ENCODE results near the gene WIPF2.
"Not testable (repeated sequence)": the region's sequence is repeated elsewhere in the genome, so short reads cannot be mapped to it uniquely, and the experiment has no call there.

Gene WIPF2

DNA sequence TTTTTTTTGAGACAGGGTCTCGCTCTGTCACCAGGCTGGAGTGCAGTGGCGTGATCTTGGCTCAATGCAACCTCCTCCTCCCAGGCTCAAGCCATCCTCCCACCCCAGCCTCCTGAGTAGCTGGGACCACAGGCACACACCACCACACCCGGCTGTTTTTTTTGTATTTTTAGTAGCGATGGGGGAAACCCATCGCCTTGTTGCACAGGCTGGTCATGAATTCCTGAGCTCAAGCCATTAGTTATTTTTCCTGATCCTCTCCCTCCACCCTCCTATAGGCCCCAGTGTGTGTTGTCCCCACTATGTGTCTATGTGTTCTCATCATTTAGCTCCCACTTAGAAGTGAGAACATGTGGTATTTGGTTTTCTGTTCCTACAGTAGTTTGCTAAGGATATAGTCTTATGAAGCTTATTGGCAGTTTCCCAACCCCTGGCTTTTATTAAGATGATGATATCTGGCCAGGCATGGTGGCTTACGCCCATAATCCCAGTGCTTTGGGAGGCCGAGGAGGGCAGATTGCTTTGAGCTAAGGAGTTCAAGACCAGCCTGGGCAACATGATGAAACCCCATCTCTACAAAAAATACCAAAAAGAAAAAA lies 80.2 kb downstream of the WIPF2 start:
- DNase-seq = not testable (repeated sequence)

DNA sequence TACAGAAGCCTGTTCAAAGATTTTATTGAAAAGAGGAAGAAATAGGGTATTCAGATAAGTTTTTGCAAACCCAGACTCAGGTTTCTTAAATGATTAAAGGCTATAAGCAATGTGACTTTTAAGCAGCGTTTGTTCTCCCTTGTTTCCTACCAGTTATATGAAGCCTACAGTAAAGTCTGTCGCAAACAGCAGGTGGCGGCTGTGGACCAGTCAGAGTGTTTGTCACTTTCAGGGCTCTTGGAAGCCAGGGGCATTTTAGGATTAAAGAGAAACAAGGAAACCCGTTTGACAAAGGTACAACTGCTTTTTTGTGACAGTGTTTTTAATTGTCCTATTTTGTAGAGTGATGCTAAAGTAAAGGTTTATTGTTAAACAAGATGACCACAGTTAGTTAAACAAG lies 82.2 kb downstream of the WIPF2 start:
- DNase-seq = no peak

DNA sequence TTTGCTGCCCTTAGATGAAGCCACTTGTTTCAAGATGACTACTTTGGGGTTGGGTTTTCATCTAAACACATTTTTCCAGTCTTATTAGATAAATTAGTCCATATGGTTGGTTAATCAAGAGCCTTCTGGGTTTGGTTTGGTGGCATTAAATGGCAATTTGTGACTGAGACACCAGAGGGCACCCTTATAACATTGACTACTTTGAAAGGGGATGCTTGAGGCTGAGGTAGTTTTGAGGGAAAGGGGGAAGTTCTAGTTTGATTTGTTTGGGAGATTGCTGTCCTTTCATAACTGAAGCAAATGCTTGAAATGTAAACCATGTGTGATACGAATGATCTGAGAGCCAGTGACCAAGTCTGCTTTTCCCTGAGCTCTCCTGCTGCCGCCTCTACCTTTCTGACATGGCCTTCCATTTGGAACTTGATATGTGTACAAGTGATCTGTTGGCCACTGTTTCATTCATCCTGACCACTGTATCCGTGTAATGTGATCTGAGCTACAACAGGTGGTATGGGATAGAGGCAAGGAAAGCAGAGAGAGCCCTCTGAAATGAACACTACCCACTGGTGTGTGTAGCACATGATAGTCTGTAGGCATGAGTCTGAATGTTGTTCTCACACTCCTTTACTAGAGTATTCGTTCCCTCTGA lies 84.0 kb downstream of the WIPF2 start:
- DNase-seq = peak; percentile 81

DNA sequence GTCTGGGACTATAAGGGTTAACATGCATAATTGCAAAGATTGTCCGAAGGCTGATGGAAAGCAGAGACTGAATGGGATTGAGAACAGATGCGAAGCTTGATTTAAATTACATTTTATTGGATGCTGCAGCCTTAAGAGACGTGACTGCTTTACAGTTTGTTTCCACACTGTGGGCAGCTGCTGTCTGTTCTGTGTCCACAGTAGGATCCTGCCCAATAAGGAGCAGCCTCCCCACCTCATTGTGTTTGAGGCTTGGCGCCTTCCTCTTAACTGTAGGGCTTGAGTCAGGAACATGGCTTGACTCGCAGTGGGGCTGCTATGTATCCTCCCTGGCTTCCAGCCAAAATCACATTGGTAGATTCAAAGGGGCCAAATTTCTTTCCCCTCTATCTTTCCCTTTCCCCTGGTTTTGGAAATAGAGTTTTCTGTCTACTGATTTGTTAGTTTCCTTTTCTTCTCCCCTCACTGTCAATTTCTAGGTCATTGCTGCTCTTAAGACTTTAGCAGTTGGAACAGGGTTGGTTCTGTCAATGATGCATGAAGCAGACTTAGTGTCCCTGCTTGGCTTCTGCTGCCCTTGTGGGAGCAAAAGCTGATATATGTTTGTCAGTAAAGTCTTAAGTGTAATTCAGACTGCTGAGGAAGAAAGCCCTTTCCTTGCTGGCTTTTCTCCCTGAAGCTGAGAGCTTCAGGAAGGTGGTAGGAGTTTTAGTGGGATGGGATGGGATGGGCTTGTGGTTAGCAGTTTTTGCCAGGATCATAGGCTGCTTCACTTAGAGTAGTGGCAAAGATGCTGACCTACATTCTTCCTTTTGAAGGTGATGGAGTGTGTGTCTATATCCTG lies 84.8 kb downstream of the WIPF2 start:
- no peak for DNase-seq

DNA sequence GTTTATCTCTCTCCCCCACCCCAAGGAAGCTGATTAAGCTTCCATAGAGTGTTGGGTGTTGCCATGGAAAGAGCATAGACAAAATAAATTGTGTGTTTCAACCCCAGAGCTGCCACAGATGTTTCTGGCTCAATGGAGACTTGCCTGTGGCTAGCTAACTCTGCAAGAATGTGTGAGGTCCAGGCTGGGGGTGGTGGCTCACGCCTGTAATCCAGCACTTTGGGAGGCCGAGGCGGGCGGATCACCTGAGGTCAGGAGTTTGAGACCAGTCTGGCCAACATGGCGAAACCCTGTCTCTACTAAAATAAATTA lies 85.4 kb downstream of the WIPF2 start:
- DNase-seq = not testable (repeated sequence)

DNA sequence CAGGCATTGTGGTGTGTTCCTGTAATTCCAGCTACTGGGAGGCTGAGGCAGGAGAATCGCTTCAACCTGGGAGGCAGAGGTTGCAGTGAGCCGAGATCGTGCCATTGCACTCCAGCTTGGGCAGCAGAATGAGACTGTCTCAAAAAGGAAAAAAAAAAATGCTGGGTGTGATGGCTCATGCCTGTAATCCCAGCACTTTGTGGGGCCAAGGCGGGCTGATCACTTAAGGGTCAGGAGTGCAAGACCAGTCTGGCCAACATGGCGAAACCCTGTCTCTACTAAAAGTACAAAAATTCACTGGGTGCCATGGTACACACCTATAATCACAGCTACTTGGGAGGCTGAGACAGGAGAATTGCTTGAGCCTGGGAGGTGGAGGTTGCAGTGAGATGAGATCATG lies 85.8 kb downstream of the WIPF2 start:
- not testable (repeated sequence) for DNase-seq

DNA sequence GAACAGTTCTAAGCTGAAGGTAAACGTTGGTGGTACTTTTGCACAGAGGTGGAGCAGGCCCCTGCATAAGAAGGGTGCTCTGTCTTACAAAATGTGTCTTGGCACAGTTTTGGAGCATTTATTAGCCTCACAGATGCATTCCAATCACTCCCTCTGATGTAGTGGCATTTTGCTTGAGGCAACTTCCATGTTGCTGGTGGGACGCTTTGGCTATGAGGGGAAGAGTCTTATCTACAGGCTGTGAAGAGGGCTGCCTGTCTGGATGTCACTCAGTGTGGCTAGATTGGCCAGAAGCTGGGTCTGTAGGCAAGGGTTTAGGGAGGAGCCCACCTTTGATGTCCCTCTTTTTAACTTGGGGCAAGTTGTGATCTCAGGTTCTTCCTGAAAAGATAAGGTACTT lies 87.3 kb downstream of the WIPF2 start:
- DNase-seq = no peak

DNA sequence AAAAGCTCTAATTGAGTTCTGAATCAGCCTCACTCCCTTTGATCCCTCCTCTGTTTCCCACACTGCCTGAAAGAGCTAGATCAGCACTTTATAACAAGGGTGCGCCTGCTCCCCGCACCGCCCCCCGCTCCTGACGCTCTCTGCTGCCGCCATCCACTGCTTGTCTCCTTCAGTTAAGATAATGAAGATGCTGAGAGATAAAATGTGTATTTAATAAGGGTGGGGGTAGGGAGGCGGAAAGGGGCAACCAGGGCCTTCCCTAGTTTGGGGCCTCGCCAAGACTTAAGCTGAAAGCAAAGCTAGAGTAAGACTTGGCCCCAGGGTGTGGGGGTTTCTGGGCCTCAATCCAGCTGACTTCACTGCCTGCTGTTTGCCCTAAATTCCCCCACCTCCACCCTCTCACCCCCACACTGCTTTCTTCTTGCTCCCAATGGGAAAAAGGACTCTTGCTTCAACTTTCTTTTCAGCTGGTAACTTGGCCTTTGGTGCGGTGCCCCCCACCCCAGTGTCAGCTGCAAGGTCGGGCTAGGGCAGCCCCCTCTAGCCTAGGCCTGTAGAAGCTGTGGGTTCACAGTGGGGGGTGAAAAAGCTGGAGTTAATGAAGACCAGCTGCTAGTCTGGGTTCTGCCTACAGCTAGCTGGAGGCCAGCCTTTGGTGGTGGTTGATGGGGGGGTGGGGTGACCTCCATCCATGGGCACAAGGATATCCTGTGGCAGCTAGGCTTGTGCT lies 88.1 kb downstream of the WIPF2 start:
- DNase-seq = peak; percentile 57

DNA sequence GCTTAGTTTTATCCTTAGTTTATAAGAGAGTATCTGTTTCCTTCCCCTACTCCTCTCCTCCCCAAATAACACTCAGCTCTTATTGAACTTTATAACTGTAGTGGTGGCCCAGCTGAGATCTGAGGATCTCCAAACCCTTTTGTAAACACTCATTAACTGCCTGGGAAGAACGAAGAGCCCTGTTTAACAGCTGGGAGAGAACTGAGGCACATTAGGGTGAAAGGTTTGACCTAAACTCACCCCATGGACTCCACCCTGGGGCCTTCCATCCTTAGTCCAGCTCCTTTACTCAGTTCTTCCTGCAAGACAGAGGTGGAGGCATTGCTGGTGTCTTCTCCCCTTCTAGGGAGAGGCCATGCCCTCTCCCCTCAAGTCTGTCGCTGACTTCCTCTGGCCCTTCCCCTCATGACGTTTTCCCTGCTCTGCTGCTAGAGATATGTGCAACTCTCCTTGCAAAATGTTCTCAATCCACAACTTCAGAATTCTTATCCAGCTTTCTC lies 88.7 kb downstream of the WIPF2 start:
- peak; percentile 75 for DNase-seq

DNA sequence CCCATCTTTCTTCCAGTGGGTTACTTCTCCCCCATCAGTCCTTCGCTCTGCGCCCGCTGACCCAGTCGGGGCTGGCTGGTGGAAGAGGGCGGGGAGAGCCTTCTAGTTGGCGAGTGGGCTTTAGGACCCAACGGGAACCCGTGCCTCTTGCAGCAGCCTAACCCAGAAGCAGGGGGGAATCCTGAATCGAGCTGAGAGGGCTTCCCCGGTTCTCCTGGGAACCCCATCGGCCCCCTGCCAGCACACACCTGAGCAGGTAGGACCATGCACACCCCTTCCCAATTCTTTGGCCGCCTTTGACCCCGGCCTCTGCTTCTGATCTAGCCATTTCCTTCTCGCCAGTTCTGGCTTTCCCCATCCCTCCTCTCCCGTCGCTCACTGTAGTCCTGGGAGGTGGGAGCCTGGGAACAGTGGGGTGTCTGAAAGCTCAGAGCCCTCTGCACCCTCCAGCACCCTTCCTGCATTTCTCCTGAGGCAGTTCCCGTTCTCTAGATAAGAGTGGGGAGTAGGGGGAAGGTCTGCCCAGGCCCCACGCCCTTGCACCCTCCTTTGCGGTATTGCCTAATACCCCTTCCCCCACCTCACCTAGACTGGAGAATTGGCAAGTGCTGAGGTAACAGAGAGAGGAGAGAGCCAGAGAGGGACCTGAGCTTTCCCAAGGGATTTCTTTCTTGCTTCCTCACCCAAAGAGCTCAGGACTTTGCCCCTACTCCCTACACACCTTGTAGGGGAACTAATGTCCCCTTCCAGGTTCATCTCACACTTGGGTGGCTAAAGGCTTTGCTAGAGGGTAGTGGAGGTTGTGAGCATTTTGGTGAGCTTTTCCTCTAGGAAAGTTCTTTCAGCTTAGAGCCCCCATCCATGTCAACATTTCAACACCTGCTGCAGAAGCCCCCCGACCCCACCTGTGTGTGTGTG lies 90.2 kb downstream of the WIPF2 start, which contains the start of gene RARA:
RARA (plus strand) TSS at position 150 of the 918 bp plus-strand sequence. CDS start 22,039 bp downstream, outside the sequence.
- peak; percentile 31 for DNase-seq

DNA sequence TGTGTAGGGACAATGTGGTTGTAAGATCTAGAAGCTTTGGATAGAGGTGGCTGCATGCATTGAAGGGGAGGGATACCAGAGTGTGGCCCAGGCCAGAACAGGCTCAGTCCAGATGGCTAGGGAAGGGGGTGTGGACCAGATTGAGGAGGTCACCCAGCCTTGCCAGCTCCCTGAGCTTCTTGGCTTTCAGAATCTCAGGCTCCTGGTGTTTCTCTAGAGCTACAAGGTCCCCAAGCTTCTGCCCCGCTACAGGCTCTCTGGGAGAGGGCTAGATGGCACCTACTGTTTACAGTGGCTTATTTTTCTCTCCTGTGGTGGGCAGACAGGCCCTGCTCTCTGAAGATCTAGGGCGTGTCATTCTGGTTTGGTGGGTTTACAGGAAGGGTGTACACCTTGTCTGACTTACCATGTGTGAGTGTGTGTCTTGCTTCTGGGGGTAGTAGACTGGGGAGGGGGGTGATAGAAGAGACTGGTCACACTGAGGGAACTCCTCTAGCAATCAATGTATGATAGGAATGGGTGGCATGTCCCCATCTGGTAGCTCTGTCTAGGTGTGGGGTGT lies 90.9 kb downstream of the WIPF2 start:
- DNase-seq = no peak

DNA sequence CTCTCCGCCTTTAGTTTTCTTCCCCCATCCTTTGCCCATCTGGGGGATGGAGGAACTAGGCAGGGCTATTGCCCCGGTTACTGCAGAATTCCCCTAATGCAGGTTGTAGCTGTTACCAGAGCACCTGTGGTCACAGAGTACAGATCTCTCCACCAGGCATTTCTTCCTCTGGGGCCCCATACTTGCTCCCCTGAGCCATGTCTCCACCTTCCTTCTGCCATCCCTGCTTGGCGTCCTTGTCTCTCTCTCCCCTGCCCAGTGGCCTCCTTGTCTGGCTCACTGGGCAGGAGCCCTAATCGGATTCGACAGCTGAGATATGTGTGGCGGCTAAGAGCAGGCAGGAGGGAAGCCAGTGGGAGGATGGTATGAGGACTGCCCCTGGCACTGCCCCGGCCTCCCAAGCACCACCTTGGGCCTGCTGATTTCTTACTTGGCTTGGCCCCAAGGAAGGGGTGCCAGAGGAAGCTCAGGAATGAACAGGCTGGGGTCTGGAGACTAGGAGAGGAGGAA lies 91.8 kb downstream of the WIPF2 start:
- no peak for DNase-seq

DNA sequence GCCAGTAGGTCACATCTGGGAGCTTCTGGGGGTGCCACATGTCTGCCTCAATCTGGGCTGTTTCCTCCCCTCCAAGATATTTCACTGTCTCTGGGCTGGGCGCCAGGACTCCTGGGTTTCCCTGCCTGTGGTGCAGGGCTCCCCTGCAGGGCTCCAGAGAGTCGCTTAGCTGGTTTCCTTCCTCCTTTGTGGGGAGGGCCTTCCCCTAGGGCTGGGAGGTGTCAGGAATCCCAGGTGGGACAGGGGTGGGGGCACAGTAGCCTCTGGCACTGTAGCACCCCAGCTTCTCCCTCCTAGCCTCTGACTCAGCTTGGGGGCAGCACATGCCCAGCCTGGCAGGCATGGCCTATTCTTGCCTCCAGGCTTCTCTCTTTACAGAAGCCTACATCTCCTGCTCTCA lies 92.5 kb downstream of the WIPF2 start:
- DNase-seq = no peak

DNA sequence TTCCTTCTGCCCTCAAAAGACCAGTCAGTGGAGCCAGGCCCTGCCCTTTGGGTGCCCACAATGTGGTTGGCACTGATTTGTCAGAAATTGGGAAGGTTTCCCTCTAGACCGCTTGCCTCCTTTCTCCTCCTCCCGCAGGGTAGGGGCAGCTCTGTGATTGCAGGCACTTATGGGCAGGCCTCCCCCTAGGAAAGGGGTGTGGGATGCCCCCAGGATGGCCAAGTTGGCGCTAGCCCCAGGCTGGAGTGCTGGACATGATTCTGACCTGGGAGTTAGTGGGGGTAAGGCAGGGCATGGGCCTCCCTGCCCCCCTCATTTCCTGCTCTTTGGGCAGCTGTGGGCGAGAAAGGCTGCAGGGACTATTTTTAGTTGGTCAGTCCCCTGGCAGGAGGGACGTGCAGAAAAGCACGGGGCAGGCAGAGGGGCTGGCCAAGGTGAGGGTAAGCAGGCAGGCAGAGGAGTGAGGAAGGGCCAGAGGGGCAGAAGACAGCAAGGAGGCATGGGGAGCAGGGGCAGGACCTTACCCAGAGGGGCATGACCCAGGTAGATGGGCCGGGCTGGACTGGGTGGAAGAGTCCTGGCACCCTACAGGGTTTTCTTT lies 93.1 kb downstream of the WIPF2 start:
- no peak for DNase-seq

DNA sequence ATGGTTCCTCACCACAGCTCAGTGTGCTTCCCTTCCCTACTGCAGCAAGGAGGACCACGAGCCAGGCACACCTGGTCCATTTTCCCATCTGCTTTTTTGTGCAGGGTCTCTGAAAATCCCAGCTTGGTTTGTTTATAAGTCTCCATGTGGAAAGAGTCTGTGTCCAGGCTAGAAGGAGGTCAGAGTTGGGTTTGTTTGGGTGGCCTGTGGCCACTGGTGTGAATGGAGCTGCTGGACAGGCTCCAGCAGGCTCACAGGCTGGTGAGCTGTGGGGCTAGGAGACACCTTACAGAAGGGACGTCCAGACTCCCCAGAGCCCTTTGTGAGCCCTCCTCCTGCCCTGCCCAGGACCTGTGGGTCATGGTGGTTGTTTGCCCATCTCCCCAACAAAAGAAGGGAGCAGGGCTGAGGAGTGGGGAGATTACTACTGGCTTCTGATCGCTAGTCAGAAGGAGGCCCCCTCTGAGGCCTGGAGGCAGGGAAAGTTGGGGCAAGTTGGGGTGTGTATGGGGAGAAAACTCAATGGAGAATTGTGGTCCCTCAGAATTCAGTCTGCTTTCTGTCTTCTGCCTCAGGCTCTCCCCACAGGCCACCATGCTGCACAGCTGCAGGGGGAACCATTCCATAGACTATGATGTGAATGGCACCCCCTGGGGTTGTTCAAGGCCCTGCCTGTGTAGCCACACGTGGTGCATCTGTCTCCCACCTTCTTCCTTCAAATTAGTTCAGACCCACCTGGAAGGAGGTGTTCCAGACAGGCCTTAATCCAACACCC lies 94.0 kb downstream of the WIPF2 start:
- DNase-seq = no peak

DNA sequence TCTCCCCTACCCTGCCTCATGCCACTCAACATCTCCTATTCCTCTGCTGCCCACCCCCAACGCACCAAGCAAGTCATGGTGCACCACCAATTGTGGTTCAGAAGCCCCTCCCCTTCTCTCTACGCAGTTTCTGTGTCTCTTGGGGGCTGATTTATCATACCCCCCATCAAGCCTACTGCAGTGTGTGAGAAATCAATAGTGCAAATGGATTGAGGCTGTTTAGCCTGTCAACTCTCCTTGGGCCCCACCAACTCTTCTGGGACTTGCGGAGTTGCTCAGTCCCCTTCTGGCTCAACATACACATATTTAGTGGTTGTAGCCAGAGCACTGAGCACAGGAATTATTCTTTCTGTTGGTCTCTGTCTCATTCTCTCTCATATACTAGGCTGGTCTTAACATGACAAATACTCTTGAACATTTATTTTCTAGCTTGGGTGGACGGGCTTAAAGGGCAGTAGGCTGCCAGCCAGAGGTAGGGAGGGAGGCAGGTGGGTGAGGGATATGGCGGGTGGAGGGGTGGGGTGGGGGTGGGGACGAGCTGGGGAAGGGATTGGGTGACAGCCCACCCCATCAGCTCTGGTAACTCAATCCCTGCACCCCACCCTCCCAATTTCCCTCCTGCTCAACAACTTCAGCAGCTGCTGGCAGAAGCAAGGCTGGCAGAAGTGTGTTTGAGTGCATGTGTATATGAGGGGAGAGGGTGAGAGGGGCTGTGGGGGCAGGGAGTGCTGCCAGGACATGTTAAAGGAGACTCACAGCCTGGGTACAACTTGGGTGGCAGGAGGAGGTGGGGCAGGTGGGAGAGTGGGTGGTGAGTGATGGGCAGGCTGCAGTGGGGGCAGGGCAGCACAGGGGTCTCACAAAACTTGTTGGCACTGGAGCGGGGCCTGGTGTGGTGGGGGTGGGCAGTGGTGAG lies 94.8 kb downstream of the WIPF2 start:
- no peak for DNase-seq

DNA sequence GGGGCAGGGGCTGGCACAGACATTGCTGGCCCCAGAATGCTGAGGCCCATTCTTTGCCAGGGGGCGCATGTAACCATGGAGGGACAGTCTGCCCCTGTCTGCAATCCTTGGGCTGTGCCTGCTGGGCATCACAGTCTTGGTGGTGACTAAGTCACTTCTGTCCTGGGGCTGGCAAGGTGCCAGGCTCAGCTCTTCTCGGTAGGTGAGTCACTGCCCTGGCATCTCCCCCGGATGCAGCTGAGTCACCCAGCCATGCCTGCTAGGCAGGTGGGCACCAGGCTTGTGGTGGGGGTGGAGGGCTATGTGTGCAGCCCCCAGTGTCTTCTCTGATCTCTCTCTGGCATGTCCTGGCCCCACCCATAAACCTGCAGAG lies 95.5 kb downstream of the WIPF2 start:
- peak; percentile 92 for DNase-seq

DNA sequence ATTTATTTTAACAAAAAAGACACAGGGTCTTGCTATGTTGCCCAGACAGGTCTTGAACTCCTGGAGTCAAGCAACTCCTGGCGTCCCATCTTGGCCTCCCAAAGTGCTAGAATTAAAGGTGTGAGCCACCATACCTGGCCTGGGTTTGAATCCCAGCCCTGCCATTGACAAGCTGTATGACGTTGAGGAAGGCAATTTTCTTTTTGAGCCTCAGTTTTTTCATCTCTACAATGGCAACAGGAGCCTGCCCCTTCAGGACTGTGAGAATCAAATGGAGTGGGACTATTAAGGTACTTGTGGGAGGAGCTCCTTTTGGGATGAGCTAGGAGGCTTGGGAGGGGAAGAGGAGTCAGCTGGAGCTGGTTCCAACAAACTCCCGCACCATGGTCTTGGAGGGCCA lies 96.1 kb downstream of the WIPF2 start:
- DNase-seq = no peak

Data from inflammatory macrophage treated with lipopolysaccharide for 4 hours (primary cell).